Neuronal stem cell (in vitro differentiated cells): ENCODE data around the gene B4GALT5.

Experiments used
- DNase-seq: peaks from one replicate; pipeline ENCODE4 v3.0.0-alpha.2; 2013; ENCODE audit warnings: low spot score
- H2AFZ ChIP-seq: one replicate; pipeline ENCODE4 v1.6.1; 2013; ENCODE audit warnings: mild to moderate bottlenecking, low read length, inconsistent platforms
- H2AK5ac ChIP-seq: 2 replicates; pipeline ENCODE4 v1.6.1; 2013; ENCODE audit warnings: low read depth, mild to moderate bottlenecking, inconsistent platforms, low read length, moderate library complexity, mixed read lengths
- H2BK120ac ChIP-seq: 2 replicates; pipeline ENCODE4 v1.6.1; 2013; ENCODE audit warnings: low read depth, mild to moderate bottlenecking, inconsistent platforms, low read length, moderate library complexity, mixed read lengths
- H2BK12ac ChIP-seq: one replicate; pipeline ENCODE4 v1.6.1; 2013; ENCODE audit warnings: low read length, inconsistent platforms
- H2BK15ac ChIP-seq: 2 replicates; pipeline ENCODE4 v1.6.1; 2013; ENCODE audit warnings: mild to moderate bottlenecking, low read length, inconsistent platforms, mixed read lengths
- H2BK5ac ChIP-seq: one replicate; pipeline ENCODE4 v1.6.1; 2013; ENCODE audit warnings: inconsistent platforms, mild to moderate bottlenecking, low read length, moderate library complexity
- H3K14ac ChIP-seq: one replicate; pipeline ENCODE4 v1.6.1; 2013; ENCODE audit warnings: low read length, inconsistent platforms
- H3K18ac ChIP-seq: 2 replicates; pipeline ENCODE4 v1.6.1; 2013; ENCODE audit warnings: low read length, inconsistent platforms
- H3K23ac ChIP-seq: 2 replicates; pipeline ENCODE4 v1.6.1; 2013; ENCODE audit warnings: low read depth, mild to moderate bottlenecking, mixed read lengths, low read length, inconsistent platforms; ENCODE audit not compliant: poor library complexity
- H3K27ac ChIP-seq: replicated peaks from 3 replicates; pipeline ENCODE4 v1.5.1; 2013; ENCODE audit warnings: low read length, inconsistent platforms
- H3K27me3 ChIP-seq, 3 experiments: 2 replicates each; pipeline ENCODE4 v1.6.1; 2013; ENCODE audit warnings: low read length in 3 of 3, mild to moderate bottlenecking in 2 of 3, inconsistent platforms in 1 of 3, low read depth in 1 of 3, mixed read lengths in 1 of 3, moderate library complexity in 1 of 3; ENCODE audit not compliant: control insufficient read depth in 3 of 3, insufficient read depth in 3 of 3
- H3K36me3 ChIP-seq, 2 donors: replicated peaks in 1 of 2; 2 replicates each; pipeline ENCODE4 v1.6.1; 2013; ENCODE audit warnings: low read length in 2 of 2; ENCODE audit not compliant: control insufficient read depth in 2 of 2, insufficient read depth in 2 of 2
- H3K4ac ChIP-seq: 2 replicates; pipeline ENCODE4 v1.6.1; 2013; ENCODE audit warnings: inconsistent platforms, mild to moderate bottlenecking, low read length, moderate library complexity
- H3K4me1 ChIP-seq, 2 donors: 1 replicate in 1 of 2; 2 replicates in 1 of 2; pipeline ENCODE4 v1.6.1; 2013; ENCODE audit warnings: low read length in 2 of 2, low read depth in 1 of 2; ENCODE audit not compliant: control insufficient read depth in 2 of 2, insufficient read depth in 1 of 2
- H3K4me2 ChIP-seq: one replicate; pipeline ENCODE4 v1.6.1; 2013; ENCODE audit warnings: mild to moderate bottlenecking, low read length, inconsistent platforms; ENCODE audit not compliant: insufficient read depth, poor library complexity, severe bottlenecking
- H3K4me3 ChIP-seq, 2 donors: 2 replicates each; pipeline ENCODE4 v1.5.1; 2013; ENCODE audit warnings: low read length in 2 of 2, mild to moderate bottlenecking in 2 of 2, inconsistent platforms in 1 of 2, moderate library complexity in 1 of 2
- H3K79me1 ChIP-seq: one replicate; pipeline ENCODE4 v1.6.1; 2013; ENCODE audit warnings: low read depth, mild to moderate bottlenecking, inconsistent platforms, low read length, moderate library complexity
- H3K9ac ChIP-seq: one replicate; pipeline ENCODE4 v1.6.1; 2013; ENCODE audit warnings: mild to moderate bottlenecking, low read depth, low read length, inconsistent platforms; ENCODE audit not compliant: poor library complexity
- H3K9me3 ChIP-seq, 2 donors: replicated peaks in 1 of 2; 2 replicates each; pipeline versions ENCODE3 to v1.6.1; 2013; ENCODE audit warnings: low read length in 2 of 2, mild to moderate bottlenecking in 2 of 2, inconsistent platforms in 1 of 2, low read depth in 1 of 2, mixed read lengths in 1 of 2, moderate library complexity in 1 of 2; ENCODE audit not compliant: control insufficient read depth in 2 of 2, insufficient read depth in 1 of 2
- H4K8ac ChIP-seq: one replicate; pipeline ENCODE4 v1.6.1; 2013; ENCODE audit warnings: low read depth, mild to moderate bottlenecking, inconsistent platforms, low read length, moderate library complexity
- H4K91ac ChIP-seq: one replicate; pipeline ENCODE4 v1.6.1; 2013; ENCODE audit warnings: low read length, low read depth, mild to moderate bottlenecking, inconsistent platforms; ENCODE audit not compliant: poor library complexity
- WGBS, 2 donors: extraction: QIAGEN DNeasy Blood & Tissue Kit; methylation state at CpG; one replicate each; pipeline ENCODE4 v1.1.7; 2013; ENCODE audit warnings: missing lambda C conversion rate in 2 of 2, mixed read lengths in 1 of 2; ENCODE audit not compliant: insufficient read length in 2 of 2, insufficient replicate concordance in 1 of 2; ENCODE audit errors: extremely low coverage in 2 of 2; 5-methylcytosine and 5-hydroxymethylcytosine counted together

Gene B4GALT5

GRCh38 chr20:49661560-49662329 is 51.9 kb downstream of the B4GALT5 start:
- H2BK5ac ChIP-seq: no peak overlapping the region
- H3K27ac ChIP-seq: peak overlapping the region; percentile 52
- no peak overlapping the region for H2BK15ac ChIP-seq
- H3K9me3 ChIP-seq: no peaks in the 10 kb centered on the region
- H2BK12ac ChIP-seq: no peak overlapping the region
- H2BK120ac ChIP-seq: no peak overlapping the region
- no peak overlapping the region for H3K4me2 ChIP-seq
- H3K14ac ChIP-seq: no peak overlapping the region
- H3K4me1 ChIP-seq: peaks cover 20 to 24% of the 10 kb centered on the region in 2 donors
- H3K18ac ChIP-seq: no peak overlapping the region
- no peak overlapping the region for H3K9ac ChIP-seq
- H4K8ac ChIP-seq: no peak overlapping the region
- H3K36me3 ChIP-seq: no peaks in the 10 kb centered on the region
- no peak overlapping the region for H3K4me3 ChIP-seq
- no peak overlapping the region for H4K91ac ChIP-seq
- H2AK5ac ChIP-seq: no peak overlapping the region
- no peaks in the 10 kb centered on the region for H3K79me1 ChIP-seq
- no peaks in the 10 kb centered on the region for H3K27me3 ChIP-seq
- no peak for DNase-seq
- H2AFZ ChIP-seq: no peak overlapping the region
- no peak overlapping the region for H3K4ac ChIP-seq
- WGBS, 2 donors: no CpG with 5 or more reads among the region's 8 CpGs
- no peak overlapping the region for H3K23ac ChIP-seq

GRCh38 chr20:49660912-49661311 is 52.8 kb downstream of the B4GALT5 start:
- Histone ChIP-seq H2BK12ac (no peak overlapping the region), H3K14ac (no peak overlapping the region), H3K4me1 (peaks cover 20 to 24% of the 10 kb centered on the region in 2 donors), H3K36me3 (peaks cover 2 to 8% of the 10 kb centered on the region in 2 donors), H3K23ac (no peak overlapping the region), H4K8ac (no peak overlapping the region), H3K4me2 (no peak overlapping the region), H3K4me3 (no peak overlapping the region), H4K91ac (no peak overlapping the region), H3K79me1 (no peaks in the 10 kb centered on the region), H3K9ac (no peak overlapping the region), H2AFZ (no peak overlapping the region), H3K27me3 (no peaks in the 10 kb centered on the region), H2BK120ac (no peak overlapping the region), H3K9me3 (peaks cover 0 to 3% of the 10 kb centered on the region in 2 donors), H2BK5ac (no peak overlapping the region), H2BK15ac (no peak overlapping the region), H3K27ac (no peak overlapping the region), H3K4ac (no peak overlapping the region), H3K18ac (no peak overlapping the region), H2AK5ac (no peak overlapping the region)
- WGBS, 2 donors: no CpG with 5 or more reads among the region's 5 CpGs
- no peak for DNase-seq

GRCh38 chr20:49659056-49659455 is 54.6 kb downstream of the B4GALT5 start:
- Histone ChIP-seq H2BK15ac (no peak overlapping the region), H2BK120ac (no peak overlapping the region), H2BK5ac (no peak overlapping the region), H3K9me3 (peaks cover 0 to 6% of the 10 kb centered on the region in 2 donors), H3K4ac (no peak overlapping the region), H2AFZ (no peak overlapping the region), H3K27me3 (no peaks in the 10 kb centered on the region), H3K79me1 (no peaks in the 10 kb centered on the region), H3K27ac (peak overlapping the region; percentile 26), H2AK5ac (no peak overlapping the region), H2BK12ac (no peak overlapping the region), H3K4me3 (no peak overlapping the region), H3K4me2 (no peak overlapping the region), H3K36me3 (peaks cover 5 to 25% of the 10 kb centered on the region in 2 donors), H3K18ac (no peak overlapping the region), H4K91ac (no peak overlapping the region), H3K14ac (no peak overlapping the region), H3K23ac (no peak overlapping the region), H3K4me1 (peaks cover 20 to 24% of the 10 kb centered on the region in 2 donors), H4K8ac (no peak overlapping the region), H3K9ac (no peak overlapping the region)
- peak; percentile 54 for DNase-seq
- WGBS, 2 donors: no CpG with 5 or more reads among the region's 3 CpGs

- H2AFZ ChIP-seq: no peak overlapping the region
- no peak overlapping the region for H3K14ac ChIP-seq
- H3K27ac ChIP-seq: no peak overlapping the region
- H2BK15ac ChIP-seq: no peak overlapping the region
- H3K9me3 ChIP-seq: peaks cover 0 to 6% of the 10 kb centered on the region in 2 donors
- H3K36me3 ChIP-seq: peaks cover 9 to 30% of the 10 kb centered on the region in 2 donors
- H3K4me3 ChIP-seq: no peak overlapping the region
- no peak overlapping the region for H2BK5ac ChIP-seq
- WGBS, 2 donors: no CpG with 5 or more reads among the region's 2 CpGs
- peak overlapping the region; percentile 41 for H3K4me2 ChIP-seq
- no peak overlapping the region for H2BK12ac ChIP-seq
- H2BK120ac ChIP-seq: no peak overlapping the region
- H4K8ac ChIP-seq: no peak overlapping the region
- no peaks in the 10 kb centered on the region for H3K79me1 ChIP-seq
- H4K91ac ChIP-seq: no peak overlapping the region
- no peak overlapping the region for H3K18ac ChIP-seq
- H3K9ac ChIP-seq: no peak overlapping the region
- H3K4ac ChIP-seq: no peak overlapping the region
- no peaks in the 10 kb centered on the region for H3K27me3 ChIP-seq
- no peak overlapping the region for H3K23ac ChIP-seq
- peaks cover 20 to 24% of the 10 kb centered on the region in 2 donors for H3K4me1 ChIP-seq
- no peak overlapping the region for H2AK5ac ChIP-seq
- no peak for DNase-seq
Observed at GRCh38 chr20:49658508-49658907, 55.2 kb downstream of the B4GALT5 start.
